GM18858 (cell line): ENCODE results near the gene NFAT5.
"Not testable (repeated sequence)": the region's sequence is repeated elsewhere in the genome, so short reads cannot be mapped to it uniquely, and the experiment has no call there.

Experiments used
- ATAC-seq: cut with Tn5 transposase; IDR thresholded peaks from one replicate; pipeline ENCODE4 v1.9.1; 2021; ENCODE audit not compliant: unreplicated experiment

NFAT5 gene

DNA sequence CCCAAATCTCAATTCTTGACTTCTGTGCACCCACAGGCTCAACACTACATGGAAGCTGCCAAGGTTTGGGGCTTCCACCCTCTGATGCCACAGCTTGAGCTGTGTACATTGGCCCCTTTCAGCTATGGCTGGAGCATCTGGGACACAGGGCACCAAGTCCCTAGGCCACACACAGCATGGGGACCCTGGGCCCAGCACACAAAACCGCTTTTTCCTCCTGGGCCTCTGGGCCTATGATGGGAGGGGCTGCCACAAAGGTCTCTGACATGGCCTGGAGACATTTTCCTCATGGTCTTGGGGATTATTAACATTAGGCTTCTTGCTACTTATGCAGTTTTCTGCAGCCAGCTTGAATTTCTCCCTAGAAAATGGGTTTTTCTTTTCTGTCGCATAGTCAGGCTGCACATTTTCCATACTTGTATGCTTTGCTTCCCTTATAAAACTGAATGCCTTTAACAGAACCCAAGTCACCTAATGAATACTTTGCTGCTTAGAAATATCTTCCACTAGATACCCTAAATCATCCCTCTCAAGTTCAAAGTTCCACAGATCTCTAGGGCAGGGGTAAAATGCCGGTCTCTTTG lies 70.9 kb downstream of the NFAT5 start:
- not testable (repeated sequence) for ATAC-seq

DNA sequence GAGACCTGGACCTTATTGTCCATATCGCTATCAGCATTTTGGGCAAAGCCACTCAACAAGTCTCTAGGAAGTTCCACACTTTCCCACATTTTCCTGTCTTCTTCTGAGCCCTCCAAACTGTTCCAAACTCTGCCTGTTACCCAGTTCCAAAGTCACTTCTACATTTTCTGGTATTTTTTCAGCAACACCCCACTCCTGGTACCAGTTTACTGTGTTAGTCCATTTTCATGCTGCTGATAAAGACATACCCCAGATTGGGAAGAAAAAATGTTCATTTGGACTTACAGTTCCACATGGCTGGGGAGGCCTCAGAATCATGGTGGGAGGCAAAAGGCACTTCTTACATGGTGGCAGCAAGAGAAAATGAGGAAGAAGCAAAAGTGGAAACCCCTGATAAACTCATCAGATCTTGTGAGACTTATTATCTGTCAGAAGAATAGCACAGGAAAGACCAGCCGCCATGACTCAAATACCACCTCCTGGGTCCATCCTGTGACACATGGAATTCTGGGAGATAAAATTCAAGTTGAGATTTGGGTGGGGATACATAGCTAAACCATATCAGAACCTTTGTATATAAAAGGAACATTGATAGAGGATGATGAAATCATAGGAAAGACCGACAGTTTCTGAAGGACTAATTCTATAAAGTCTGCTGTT lies 71.6 kb downstream of the NFAT5 start:
- not testable (repeated sequence) for ATAC-seq

DNA sequence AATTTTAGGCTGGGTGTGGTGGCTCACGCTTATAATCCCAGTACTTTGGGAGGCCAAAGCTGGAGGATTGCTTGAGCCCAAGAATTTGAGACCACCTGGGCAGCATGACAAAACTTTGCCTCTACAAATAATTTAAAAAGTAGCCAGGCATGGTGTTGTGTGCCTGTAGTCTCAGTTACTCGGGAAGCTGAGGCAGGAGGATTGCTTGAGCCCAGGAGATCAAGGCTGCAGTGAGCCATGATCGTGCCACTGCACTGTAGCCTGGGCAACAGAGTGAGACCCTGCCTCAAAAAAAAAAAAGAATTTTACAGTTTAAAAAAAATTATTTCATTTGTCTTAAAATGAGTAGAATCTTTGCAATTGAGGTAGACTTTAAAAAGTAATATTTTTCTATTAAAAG lies 78.2 kb downstream of the NFAT5 start:
- not testable (repeated sequence) for ATAC-seq

DNA sequence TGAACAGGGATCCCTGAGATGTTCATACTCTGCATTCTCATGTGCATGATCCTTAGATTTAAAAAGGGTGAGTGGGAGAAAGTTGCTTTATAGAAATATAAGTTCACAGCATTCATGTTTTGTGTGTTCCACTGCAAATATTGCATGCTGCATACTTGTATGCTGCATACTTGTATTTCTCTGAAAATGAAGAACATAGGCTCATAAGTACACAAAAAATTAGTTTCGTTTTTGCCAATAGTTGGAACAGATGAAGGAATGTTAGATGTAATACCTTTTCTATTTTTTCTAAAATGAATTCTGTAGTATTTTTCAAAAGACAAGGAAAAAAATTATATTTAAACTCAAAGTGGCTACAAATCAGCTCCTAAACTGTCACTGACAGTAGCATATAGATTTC lies 79.0 kb downstream of the NFAT5 start:
- ATAC-seq = no peak

DNA sequence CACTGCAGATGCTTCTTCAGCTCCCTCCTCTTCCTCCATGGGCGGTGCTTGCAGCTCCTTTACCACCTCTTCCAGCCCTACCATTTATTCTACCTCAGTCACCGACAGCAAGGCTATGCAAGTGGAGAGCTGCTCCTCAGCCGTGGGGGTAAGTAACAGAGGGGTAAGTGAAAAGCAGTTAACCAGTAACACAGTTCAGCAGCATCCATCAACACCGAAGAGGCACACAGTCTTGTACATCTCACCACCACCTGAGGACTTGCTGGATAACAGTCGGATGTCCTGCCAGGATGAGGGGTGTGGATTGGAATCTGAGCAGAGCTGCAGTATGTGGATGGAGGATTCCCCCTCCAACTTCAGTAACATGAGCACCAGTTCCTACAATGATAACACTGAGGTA lies 81.3 kb downstream of the NFAT5 start:
- no peak for ATAC-seq

DNA sequence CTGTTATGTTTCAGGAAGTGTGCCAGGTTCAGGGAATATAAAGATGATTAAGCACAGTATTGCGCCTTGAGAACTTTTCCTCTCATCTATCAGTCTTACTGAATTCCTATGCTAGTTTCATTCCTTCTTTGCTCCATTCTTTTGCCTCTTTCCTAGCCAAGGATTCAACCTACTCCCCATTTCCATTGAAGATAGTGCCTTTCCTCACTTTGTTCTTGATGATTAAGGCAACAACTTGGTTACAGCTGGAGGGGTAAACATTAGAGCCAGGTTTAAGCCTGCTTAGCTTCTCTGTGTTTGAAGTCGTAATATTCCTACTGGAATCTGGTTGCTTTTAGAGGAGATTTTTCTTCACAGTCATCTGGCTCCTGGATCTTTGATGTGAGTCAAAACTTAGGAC lies 85.5 kb downstream of the NFAT5 start:
- ATAC-seq = no peak

DNA sequence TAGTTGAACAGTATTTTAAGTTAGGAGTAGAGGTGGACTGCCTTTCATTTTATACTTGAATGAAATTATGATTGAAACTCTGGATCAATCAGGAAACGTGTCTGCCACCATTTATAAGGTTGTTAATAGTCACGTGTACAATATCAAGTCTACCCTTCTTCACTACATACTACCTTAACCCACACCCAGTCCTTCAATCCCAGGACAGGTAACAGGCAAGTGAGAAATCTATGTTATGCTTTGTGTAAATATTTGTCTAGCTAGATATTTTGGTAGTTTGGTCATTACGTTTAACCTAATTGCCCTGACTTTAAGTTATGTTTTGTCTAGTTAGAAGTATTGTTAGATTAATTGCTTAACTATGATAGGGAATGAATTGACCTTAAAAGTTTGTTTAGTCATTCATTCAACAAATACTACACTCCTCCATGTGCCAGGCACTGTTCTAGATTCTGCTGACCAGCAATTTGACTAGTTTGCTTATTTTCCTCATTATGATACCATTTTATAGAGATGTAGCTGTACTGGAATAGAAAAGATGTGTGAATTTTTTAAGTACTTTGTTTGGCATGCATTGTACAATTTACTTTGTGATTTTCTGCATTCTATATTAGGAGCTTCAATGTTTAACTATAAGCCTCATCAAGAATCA lies 88.6 kb downstream of the NFAT5 start:
- no peak for ATAC-seq

DNA sequence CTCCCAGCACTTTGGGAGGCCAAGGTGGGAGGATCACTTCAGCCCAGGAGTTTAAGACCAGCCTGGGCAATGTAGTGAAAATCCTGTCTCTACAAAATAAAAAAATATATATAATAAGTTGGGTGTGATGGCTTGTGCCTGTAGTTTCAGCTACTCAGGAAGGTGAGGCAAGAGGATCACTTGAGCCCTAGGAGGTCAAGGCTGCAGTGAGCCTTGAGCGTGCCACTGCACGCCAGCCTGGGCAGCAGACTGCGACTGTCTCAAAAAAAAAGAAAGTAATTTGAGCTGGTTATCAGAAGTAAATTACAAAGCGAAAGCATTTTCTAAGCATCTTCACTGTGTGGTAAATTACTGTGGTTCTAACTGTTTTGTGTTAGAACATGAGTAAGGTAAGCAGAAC lies 94.4 kb downstream of the NFAT5 start:
- no peak for ATAC-seq

DNA sequence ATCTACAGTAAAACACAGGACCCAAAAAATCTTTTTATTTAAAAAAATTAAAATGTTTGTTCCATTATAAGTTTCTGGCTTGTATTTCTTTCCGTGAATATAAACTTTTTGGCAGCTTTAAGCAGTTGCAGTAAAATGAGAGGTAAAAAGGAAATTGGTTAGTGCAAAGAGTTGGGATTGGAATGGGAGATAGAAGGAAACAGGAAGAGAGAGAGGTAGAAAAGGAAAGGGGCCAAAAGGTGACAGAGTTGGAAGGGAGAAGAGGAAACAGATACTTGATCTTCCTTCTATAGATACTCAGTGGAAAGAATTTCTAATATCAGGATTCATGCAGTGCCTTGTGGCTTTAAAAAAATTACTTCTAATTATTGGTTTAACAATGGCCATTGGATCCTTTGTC lies 97.1 kb downstream of the NFAT5 start:
- no peak for ATAC-seq

DNA sequence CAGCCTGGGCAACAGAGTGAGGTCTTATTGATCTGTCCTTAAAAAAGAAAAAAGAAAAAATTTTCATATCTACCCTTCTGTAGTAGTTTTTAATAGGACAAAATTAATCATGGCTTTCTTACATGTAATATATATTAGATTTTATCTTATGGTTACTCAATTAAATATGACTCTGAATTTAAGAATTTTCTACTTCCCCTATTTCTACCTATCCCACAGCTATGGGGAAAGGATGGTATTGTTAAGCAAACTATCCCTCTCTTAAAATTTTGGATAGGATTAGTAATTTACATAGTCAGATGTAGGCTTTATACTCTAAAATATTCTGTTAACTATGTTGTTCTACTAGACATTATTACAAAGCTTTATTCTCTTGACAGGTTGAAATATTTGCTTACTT lies 98.1 kb downstream of the NFAT5 start:
- ATAC-seq = no peak

DNA sequence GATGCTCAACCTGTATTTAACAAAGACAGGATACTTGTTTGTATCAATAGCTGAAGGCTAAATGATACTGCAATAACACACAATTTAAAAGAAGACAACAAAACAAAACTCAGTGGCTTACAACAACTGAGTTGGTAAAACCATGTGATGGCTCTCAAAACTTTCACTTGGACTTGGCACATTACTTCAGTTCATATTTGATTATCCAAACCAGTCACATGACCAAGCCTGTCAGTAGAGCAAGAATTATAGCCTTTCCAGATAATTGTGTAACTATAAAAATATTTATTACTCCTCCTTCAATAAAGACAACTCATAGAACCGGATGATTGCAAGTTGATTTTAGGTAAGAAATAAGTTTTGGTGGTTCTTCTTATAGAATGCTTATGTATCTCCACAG lies 103.8 kb downstream of the NFAT5 start:
- ATAC-seq = no peak

DNA sequence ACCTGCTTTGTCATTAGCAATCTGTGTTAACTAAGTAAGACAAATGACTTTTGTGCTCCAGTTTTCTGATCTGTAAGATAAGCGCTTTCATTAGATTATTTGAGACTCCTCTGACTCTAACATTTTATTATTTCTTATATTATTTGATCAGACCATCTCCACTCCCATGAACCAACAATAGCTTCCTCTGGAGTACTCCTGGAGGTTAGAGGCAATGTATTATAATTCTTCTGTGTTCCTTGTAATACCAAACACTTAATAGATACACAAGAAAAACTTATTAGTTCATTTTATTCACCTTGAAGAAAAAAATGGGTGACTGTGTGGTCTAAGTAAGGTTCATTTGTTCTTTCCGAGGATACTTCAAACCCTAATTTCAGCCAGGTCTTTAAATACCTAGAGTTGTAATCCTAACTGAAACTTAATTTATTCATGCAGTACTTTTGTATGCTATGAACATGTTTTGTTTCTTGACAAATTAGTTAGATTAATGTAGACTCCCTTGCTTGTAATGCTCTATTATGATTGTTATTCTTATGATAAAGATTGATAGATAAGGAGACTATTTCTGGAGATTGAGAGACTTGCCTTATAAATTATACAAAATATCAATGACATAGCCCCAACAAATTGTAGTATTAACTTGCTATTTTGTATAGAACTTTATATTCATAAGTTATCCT lies 106.7 kb downstream of the NFAT5 start:
- no peak for ATAC-seq

DNA sequence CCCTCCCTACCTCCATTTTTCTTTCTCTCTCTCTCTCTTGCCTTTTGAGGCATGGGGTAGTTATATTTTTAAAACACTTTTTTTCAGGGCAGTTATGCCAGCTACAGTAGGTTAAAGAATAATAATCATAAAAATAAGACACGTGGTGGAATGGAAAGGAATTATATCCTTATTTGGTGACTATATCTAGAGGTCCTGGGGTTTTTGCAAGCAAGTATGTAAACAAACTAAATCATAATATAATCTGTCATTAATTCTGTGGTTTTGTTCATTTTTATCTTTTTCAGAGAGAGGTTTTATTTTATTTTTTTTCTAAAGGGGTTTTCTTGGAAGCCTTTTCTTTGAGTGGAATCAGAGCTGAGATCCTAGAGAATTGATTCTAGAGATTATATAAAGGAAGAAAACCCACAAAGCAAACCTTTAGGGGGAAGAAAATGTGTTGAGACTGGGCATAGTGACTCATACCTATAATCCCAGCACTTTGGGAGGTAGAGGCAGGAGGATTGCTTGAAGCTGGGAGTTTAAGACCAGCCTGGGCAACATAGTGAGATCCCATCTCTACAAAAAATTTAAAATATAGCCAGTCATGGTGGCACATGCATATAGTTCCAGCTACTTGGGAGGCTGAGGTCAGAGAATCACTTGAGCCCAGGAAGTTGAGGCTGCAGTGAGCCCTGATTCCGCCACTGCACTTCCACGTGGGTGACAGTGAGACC lies 107.4 kb downstream of the NFAT5 start:
- no peak for ATAC-seq

DNA sequence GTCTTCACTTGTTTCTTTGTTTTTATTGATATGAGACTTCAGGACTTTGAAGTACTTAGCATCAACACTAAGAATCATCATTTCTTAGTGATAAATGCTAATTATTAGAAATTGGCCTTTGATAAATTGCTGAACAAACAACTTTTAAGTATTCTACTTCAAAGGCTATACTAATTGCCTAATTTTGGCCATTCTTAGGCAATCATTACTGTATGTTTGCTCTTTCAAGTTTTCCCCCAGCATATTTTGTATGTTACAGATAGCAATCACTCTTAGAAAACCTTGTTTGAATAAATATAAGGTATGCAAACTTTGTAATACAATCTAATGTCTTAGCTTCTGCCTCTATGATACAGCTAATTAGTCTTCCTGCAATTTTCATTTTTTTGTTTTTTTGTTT lies 114.6 kb downstream of the NFAT5 start:
- no peak for ATAC-seq

DNA sequence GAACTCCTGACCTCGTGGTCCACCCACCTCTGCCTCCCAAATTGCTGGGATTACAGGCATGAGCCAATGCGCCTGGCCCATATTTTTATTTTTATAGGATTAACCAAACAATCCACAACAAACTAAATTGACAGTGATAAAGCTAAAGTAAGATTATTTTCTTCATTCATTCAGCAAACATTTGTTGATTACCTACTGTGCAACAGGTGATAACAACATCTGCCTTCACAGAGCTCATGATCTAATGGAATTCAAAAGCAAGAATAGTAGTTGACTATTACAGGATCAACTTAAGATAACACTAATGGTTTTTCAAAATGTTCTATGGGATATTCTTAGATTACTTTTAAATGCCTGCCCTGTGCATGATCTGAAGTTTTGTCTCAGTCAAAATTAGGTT lies 122.8 kb downstream of the NFAT5 start:
- no peak for ATAC-seq

DNA sequence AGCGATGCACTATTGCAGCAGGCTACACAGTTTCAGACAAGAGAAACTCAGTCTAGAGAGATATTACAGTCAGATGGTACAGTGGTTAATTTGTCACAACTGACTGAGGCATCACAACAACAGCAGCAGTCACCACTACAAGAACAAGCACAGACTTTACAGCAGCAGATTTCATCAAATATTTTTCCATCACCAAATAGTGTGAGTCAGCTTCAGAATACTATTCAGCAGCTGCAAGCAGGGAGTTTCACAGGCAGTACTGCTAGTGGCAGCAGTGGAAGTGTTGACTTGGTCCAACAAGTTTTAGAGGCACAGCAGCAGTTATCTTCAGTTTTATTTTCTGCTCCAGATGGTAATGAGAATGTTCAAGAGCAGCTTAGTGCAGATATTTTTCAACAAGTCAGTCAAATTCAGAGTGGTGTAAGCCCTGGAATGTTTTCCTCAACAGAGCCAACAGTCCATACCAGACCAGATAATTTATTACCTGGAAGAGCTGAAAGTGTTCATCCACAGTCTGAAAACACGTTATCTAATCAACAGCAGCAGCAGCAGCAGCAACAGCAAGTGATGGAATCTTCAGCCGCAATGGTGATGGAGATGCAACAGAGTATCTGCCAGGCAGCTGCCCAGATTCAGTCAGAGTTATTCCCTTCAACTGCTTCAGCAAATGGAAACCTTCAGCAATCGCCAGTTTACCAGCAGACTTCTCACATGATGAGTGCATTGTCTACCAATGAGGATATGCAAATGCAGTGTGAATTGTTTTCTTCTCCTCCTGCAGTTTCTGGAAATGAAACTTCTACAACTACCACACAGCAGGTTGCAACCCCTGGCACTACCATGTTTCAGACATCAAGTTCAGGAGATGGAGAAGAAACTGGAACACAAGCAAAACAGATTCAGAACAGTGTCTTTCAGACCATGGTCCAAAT lies 126.5 kb downstream of the NFAT5 start:
- no peak for ATAC-seq

DNA sequence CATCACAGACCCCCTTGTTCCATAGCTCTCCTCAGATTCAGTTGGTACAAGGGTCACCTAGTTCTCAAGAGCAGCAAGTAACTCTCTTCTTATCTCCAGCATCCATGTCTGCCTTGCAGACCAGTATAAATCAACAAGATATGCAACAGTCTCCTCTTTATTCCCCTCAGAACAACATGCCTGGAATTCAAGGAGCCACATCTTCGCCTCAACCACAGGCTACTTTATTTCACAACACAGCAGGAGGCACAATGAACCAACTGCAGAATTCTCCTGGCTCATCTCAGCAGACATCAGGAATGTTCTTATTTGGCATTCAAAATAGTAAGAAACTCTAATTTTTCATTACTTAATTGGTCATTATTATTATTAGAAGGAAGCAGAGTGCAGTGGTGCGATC lies 128.2 kb downstream of the NFAT5 start:
- ATAC-seq = no peak

DNA sequence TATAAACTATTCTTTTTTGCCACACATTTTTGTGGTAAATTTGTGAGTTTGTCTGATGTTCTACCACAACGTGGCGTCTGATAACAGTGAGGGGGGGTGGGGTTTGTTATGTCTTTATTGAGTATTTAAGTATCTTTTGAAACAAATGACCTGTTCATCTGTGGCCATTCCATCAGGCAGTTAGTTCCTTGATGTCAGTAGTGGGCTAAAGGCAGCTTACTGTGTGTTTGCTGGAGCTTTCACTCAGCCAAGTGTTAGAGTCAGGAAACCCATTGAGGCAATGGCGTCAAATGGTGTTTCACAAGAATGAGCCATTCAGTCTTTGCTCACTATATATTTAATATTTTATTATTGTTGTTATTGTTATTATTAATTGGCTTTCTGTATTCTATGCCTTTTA lies 132.6 kb downstream of the NFAT5 start:
- no peak for ATAC-seq

DNA sequence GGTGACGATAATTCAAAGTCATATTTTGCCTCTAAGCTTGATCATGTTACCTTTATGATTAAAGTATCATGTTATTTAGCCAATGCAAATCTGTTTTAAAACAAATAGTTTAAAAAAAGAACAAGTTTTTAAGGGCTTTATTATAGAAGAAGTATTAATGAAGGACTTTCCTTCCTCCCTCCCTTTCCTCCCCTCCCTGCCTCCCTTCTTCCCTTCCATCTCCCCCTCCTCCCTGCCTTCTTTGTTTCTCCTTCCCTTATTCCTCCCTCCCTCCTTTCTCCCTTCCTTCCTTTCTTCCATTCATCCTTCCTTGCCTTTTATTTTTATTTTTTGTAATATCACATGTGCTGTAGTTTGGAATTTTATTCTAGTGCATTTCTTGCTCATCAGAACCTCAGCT lies 134.1 kb downstream of the NFAT5 start:
- ATAC-seq = no peak

DNA sequence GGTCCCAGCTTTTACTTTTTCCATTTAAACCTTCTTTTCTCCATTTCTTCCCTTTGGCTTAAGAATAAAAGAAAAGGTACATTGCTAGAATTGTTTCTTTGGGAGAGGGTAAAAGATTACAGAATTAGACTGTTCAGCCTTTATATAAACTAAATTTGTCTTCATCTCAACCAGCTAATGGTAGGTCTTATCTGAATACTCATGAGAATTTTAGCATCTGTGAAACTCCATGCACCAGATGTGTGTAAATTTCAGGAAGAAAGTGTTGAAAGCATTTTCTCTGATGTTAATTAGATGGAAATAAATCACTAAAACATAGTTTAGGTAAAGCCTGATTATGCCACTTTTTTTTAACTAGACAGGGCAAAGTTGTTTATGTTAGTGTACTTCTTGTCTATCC lies 135.7 kb downstream of the NFAT5 start:
- no peak for ATAC-seq
